Osteoblast (primary cell): ENCODE results near the gene OPCML. TPM values are rescaled to one million over a fixed set of nuclear protein-coding genes. Genes with fewer than 3 reads are reported as not detected.

Experiments used
- DNase-seq: peaks from one replicate; pipeline ENCODE4 v3.0.0; 2011; ENCODE audit warnings: low spot score, mixed read lengths; ENCODE audit not compliant: insufficient read length; ENCODE audit errors: missing footprints
- H2AFZ ChIP-seq: 2 replicates; pipeline ENCODE4 v1.6.0; 2011; ENCODE audit warnings: mild to moderate bottlenecking, low read length
- H3K27ac ChIP-seq: 2 replicates; pipeline ENCODE4 v1.5.1; 2011; ENCODE audit warnings: mild to moderate bottlenecking, low read depth, low read length, moderate library complexity
- H3K27me3 ChIP-seq: 2 replicates; pipeline ENCODE4 v1.6.0; 2012; ENCODE audit warnings: mild to moderate bottlenecking, control low read depth, inconsistent platforms, low read length, moderate library complexity; ENCODE audit not compliant: insufficient read depth
- H3K36me3 ChIP-seq: 2 replicates; pipeline ENCODE4 v1.5.1; 2011; ENCODE audit warnings: mild to moderate bottlenecking, low read length, control low read depth, moderate library complexity; ENCODE audit not compliant: insufficient read depth
- H3K4me1 ChIP-seq: 2 replicates; pipeline ENCODE4 v1.5.1; 2011; ENCODE audit warnings: mild to moderate bottlenecking, low read length, control low read depth, moderate library complexity; ENCODE audit not compliant: insufficient read depth
- H3K4me2 ChIP-seq: 2 replicates; pipeline ENCODE4 v1.6.0; 2011; ENCODE audit warnings: mild to moderate bottlenecking, low read length; ENCODE audit not compliant: insufficient read depth
- H3K4me3 ChIP-seq: fragments of 200-600 bp; sonication (generic); 3 replicates; pipeline ENCODE4 v1.5.1; 2012; ENCODE audit warnings: mild to moderate bottlenecking, low read length, inconsistent platforms; ENCODE audit not compliant: insufficient read depth
- H3K79me2 ChIP-seq: 2 replicates; pipeline ENCODE4 v1.6.0; 2012; ENCODE audit warnings: mild to moderate bottlenecking, low read length, control low read depth, inconsistent platforms; ENCODE audit not compliant: insufficient read depth
- H3K9me3 ChIP-seq: 2 replicates; pipeline ENCODE4 v1.5.1; 2011; ENCODE audit warnings: low read depth, low read length, control low read depth
- H4K20me1 ChIP-seq: 2 replicates; pipeline ENCODE4 v1.6.0; 2012; ENCODE audit warnings: mild to moderate bottlenecking, low read length, control low read depth; ENCODE audit not compliant: insufficient read depth
- CTCF ChIP-seq: IDR thresholded peaks from 2 replicates; pipeline ENCODE4 v1.5.1; 2011; ENCODE audit warnings: mild to moderate bottlenecking, low read depth, low read length, moderate library complexity; ENCODE audit errors: extremely low read depth
- total RNA-seq: library from RNA; depleted of rRNA; stranded (reverse); fragments of >200 nt; gene quantifications from 2 replicates; pipeline ENCODE4 v1.2.3, GENCODE V29; 2012

OPCML gene
- total RNA-seq, 1 donor, result 0.36 TPM

- no peak for DNase-seq
Observed at GRCh38 chr11:133216813-133217212, 315.5 kb downstream of the OPCML start.

GRCh38 chr11:133215596-133216230 is 316.6 kb downstream of the OPCML start:
- no peak overlapping the region for H3K4me3 ChIP-seq
- H3K4me1 ChIP-seq, result no peaks in the 10 kb centered on the region
- no peak overlapping the region for H2AFZ ChIP-seq
- no peaks in the 10 kb centered on the region for H3K9me3 ChIP-seq
- no peaks in the 10 kb centered on the region for H3K79me2 ChIP-seq
- no peak for TF ChIP-seq CTCF
- no peaks in the 10 kb centered on the region for H3K27me3 ChIP-seq
- H3K27ac ChIP-seq, result no peak overlapping the region
- no peaks in the 10 kb centered on the region for H3K36me3 ChIP-seq
- no peaks in the 10 kb centered on the region for H4K20me1 ChIP-seq
- H3K4me2 ChIP-seq, result no peak overlapping the region
- DNase-seq, result no peak

More at GRCh38 chr11:133216813-133217212, 315.5 kb downstream of the OPCML start:
- Histone ChIP-seq H4K20me1 (no peaks in the 10 kb centered on the region), H3K27ac (no peak overlapping the region), H2AFZ (no peak overlapping the region), H3K79me2 (no peaks in the 10 kb centered on the region), H3K27me3 (no peaks in the 10 kb centered on the region), H3K4me1 (no peaks in the 10 kb centered on the region), H3K4me3 (no peak overlapping the region), H3K36me3 (no peaks in the 10 kb centered on the region), H3K4me2 (no peak overlapping the region), H3K9me3 (no peaks in the 10 kb centered on the region)
- TF ChIP-seq CTCF, result no peak

- H3K4me1 ChIP-seq, result no peaks in the 10 kb centered on the region
- no peak for DNase-seq
- no peaks in the 10 kb centered on the region for H3K27me3 ChIP-seq
- TF ChIP-seq CTCF, result no peak
- no peak overlapping the region for H3K4me2 ChIP-seq
- H3K4me3 ChIP-seq, result no peak overlapping the region
- no peak overlapping the region for H2AFZ ChIP-seq
- no peaks in the 10 kb centered on the region for H3K36me3 ChIP-seq
- no peaks in the 10 kb centered on the region for H3K9me3 ChIP-seq
- no peaks in the 10 kb centered on the region for H3K79me2 ChIP-seq
- no peaks in the 10 kb centered on the region for H4K20me1 ChIP-seq
- H3K27ac ChIP-seq, result no peak overlapping the region
Observed at GRCh38 chr11:133214646-133215045, 317.7 kb downstream of the OPCML start.

- no peaks in the 10 kb centered on the region for H4K20me1 ChIP-seq
- H3K4me3 ChIP-seq, result no peak overlapping the region
- no peaks in the 10 kb centered on the region for H3K4me1 ChIP-seq
Observed at GRCh38 chr11:133212201-133212600, 320.1 kb downstream of the OPCML start.

More at GRCh38 chr11:133212201-133212600, 320.1 kb downstream of the OPCML start:
- no peaks in the 10 kb centered on the region for H3K79me2 ChIP-seq
- no peak overlapping the region for H3K4me2 ChIP-seq
- TF ChIP-seq CTCF, result no peak
- no peaks in the 10 kb centered on the region for H3K36me3 ChIP-seq
- H3K27me3 ChIP-seq, result no peaks in the 10 kb centered on the region
- no peak overlapping the region for H3K27ac ChIP-seq
- no peak for DNase-seq
- H2AFZ ChIP-seq, result no peak overlapping the region
- no peaks in the 10 kb centered on the region for H3K9me3 ChIP-seq
